Left lung (tissue), 10 donors: ENCODE data around the gene C16orf92. TPM values are rescaled to one million over a fixed set of nuclear protein-coding genes. Genes with fewer than 3 reads are reported as not detected.

ENCODE experiments used
- ATAC-seq: fragments of 200-7000 bp; cut with Tn5 transposase; one replicate; pipeline ENCODE4 v1.9.1; 2020; ENCODE audit warnings: moderate library complexity
- DNase-seq, 4 donors: peaks; one replicate each; pipeline ENCODE4 v3.0.0-alpha.2; 2013 to 2020
- H3K27ac ChIP-seq, 2 donors: fragments of 200-600 bp; sonication (generic) in 1 of 2; one replicate each; pipeline versions ENCODE4 v1.5.0 to v1.8.0; 2020 to 2021
- H3K27me3 ChIP-seq, 2 donors: fragments of 200-600 bp; sonication (generic) in 1 of 2; one replicate each; pipeline versions ENCODE4 v1.5.0 to v1.8.0; 2020 to 2021
- H3K36me3 ChIP-seq, 2 donors: fragments of 200-600 bp; sonication (generic) in 1 of 2; one replicate each; pipeline versions ENCODE4 v1.5.0 to v1.8.0; 2020 to 2021
- H3K4me1 ChIP-seq, 2 donors: fragments of 200-600 bp; one replicate each; pipeline ENCODE4 v1.8.0; 2021
- H3K4me3 ChIP-seq, 2 donors: fragments of 200-600 bp; sonication (generic) in 1 of 2; one replicate each; pipeline versions ENCODE4 v1.5.0 to v1.8.0; 2020 to 2021; ENCODE audit warnings: mild to moderate bottlenecking in 1 of 2
- H3K9me3 ChIP-seq, 2 donors: fragments of 200-600 bp; sonication (generic) in 1 of 2; one replicate each; pipeline versions ENCODE4 v1.5.0 to v1.8.0; 2020 to 2021
- intact Hi-C, 2 donors: fragments of 100-400 bp; cut with DNase I; formaldehyde crosslinking; loops; one replicate each; pipeline versions ENCODE4 v1.11.2 to v1.14.2; 2022
- polyA plus RNA-seq, 6 donors: library from polyadenylated mRNA; unstranded; fragments of 120-200 nt; gene quantifications; one replicate each; pipeline ENCODE4 v1.2.1, GENCODE V29; 2013; ENCODE audit not compliant: insufficient read length in 6 of 6
- total RNA-seq, 2 donors: library from RNA; stranded (reverse); fragmentation: NEBNext Ultra II Directional; extraction: Animal tissue kit (Norgen Biotek cat#: 25700); gene quantifications; one replicate each; pipeline ENCODE4 v1.2.1, GENCODE V29; 2021
- TF ChIP-seq, protein P1 (sequence below), 2 donors: fragments of 200-600 bp; sonication (generic) in 1 of 2; IDR thresholded peaks; one replicate each; pipeline versions ENCODE4 v1.5.0 to v1.8.0; 2021; ENCODE audit warnings: antibody characterized with exemption in 2 of 2
- donor health status: DM: no; HTN: yes; CAD: no.
- donor health status: DM: no; HTN: no; CAD: no.

The C16orf92 gene
- total and polyA plus RNA-seq, 8 donors: not detected

DNA sequence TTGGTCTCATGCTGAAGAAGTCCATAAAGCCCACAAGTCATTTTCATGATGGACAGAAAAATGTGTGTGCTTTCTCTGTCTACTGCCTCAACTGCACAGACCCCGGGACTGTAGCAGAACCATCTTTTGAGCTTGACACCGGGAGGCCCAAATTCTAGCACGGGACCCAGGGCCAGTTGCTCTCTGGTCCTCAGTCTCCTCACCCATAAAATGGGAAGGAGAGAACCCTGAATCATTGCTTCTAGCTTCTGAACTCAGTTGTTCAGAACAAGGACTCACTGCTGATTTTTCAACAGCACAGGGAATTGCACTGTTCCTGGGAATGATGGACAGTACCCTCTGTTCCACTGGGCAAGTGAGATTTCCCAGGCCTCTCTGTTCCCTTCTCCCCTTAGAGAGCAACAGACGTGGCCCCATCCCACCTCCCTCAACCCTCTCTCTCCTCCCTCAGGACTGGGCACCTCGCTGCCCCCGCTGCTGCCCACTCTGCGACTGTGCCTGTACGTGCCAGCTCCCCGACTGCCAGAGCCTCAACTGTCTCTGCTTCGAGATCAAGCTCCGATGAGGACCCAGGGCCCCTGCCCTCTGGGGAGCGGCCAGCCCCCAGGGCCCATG lies 40.4 kb downstream of the C16orf92 start:
- Histone ChIP-seq H3K4me1 (peaks cover 26 to 41% of the 10 kb centered on the region in 2 donors), H3K36me3 (peaks cover 0 to 19% of the 10 kb centered on the region in 2 donors), H3K4me3 (peak overlapping the region; percentile 55 to 98), H3K27ac (peak overlapping the region; percentile 98 to 99), H3K9me3 (no peaks in the 10 kb centered on the region), H3K27me3 (no peaks in the 10 kb centered on the region)
- peak in 1 of 4 donors; percentile 15 for DNase-seq
- intact Hi-C loops: no loop called here
- ATAC-seq: no peak
- TF ChIP-seq, protein P1, sequence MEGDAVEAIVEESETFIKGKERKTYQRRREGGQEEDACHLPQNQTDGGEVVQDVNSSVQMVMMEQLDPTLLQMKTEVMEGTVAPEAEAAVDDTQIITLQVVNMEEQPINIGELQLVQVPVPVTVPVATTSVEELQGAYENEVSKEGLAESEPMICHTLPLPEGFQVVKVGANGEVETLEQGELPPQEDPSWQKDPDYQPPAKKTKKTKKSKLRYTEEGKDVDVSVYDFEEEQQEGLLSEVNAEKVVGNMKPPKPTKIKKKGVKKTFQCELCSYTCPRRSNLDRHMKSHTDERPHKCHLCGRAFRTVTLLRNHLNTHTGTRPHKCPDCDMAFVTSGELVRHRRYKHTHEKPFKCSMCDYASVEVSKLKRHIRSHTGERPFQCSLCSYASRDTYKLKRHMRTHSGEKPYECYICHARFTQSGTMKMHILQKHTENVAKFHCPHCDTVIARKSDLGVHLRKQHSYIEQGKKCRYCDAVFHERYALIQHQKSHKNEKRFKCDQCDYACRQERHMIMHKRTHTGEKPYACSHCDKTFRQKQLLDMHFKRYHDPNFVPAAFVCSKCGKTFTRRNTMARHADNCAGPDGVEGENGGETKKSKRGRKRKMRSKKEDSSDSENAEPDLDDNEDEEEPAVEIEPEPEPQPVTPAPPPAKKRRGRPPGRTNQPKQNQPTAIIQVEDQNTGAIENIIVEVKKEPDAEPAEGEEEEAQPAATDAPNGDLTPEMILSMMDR (IDR thresholded peaks at IDR 0.05): no peak

DNA sequence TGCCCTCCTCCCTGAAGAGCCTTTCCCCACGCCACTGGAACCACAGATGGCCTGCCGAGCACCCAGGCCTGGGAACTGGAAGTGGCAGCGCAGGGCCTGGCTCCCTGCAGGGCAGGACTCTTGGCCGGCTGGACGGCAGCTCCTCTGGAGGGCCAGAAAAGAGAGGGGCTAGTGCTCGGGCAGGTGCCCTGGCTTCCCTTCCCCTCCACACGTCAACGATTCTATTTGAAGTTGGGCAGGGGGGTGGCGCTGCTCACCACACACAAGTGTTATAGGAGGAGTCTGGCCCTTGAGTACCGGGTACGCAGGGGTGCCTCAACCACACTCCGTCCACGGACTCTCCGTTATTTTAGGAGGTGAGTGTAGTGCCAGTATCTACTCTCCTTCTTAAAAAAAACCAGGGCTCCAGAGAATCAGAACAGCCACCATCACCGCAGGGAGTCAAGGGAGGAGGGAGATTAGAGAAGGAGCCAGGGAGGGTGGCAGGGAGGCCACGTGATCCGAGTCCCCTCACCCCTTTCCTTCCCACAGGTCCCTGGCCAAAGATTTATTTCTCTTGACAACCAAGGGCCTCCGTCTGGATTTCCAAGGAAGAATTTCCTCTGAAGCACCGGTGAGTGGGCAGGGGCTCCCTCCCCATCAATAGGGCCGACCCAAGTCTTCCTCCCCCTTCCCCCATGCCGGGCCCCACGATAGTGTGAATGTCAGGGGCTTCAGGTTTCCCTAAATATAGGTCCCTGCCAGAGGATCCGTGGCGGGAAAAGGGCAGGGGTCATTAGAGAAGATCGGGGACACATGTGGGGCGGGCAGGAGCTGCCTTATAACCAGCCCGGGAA lies 41.1 kb downstream of the C16orf92 start:
- Histone ChIP-seq H3K27me3 (no peaks in the 10 kb centered on the region), H3K36me3 (peaks cover 0 to 26% of the 10 kb centered on the region in 2 donors), H3K4me3 (peak overlapping the region; percentile 55 to 98), H3K27ac (peak overlapping the region; percentile 98 to 99), H3K9me3 (no peaks in the 10 kb centered on the region), H3K4me1 (peaks cover 26 to 49% of the 10 kb centered on the region in 2 donors)
- DNase-seq (peak in 3 of 4 donors; percentile 80 to 88 (median 87)), ATAC-seq (peak; percentile 58)
- TF ChIP-seq, protein P1 (IDR thresholded peaks at IDR 0.05): peak in 1 of 2 donors; percentile 15
- intact Hi-C loops: no loop called here

DNA sequence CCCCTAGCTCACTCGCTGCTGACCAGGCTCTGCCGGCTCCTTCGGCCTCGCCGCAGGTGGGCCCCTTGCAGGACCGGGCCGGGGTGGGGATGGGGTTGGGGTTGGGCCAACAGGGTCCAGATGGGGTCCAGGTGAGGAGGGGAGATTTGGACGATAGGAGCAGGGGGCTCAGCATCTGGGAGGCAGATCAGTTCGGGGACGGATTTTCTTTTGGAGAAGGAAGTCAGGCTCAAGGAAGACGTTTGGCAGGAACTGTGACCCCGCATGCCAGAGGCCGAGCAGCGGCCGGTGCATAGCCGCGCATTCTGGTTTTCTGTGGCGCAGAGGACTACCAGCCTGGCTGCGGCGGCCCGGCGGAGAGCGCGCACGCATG lies 41.7 kb downstream of the C16orf92 start:
- peaks cover 0 to 32% of the 10 kb centered on the region in 2 donors for H3K36me3 ChIP-seq
- no peak for DNase-seq
- H3K27me3 ChIP-seq: no peaks in the 10 kb centered on the region
- peak overlapping the region; percentile 55 to 98 for H3K4me3 ChIP-seq
- ATAC-seq: peak; percentile 2
- peak overlapping the region; percentile 98 to 99 for H3K27ac ChIP-seq
- H3K4me1 ChIP-seq: peaks cover 28 to 55% of the 10 kb centered on the region in 2 donors
- no peaks in the 10 kb centered on the region for H3K9me3 ChIP-seq
- TF ChIP-seq, protein P1 (IDR thresholded peaks at IDR 0.05): no peak
- intact Hi-C loops: no loop called here

DNA sequence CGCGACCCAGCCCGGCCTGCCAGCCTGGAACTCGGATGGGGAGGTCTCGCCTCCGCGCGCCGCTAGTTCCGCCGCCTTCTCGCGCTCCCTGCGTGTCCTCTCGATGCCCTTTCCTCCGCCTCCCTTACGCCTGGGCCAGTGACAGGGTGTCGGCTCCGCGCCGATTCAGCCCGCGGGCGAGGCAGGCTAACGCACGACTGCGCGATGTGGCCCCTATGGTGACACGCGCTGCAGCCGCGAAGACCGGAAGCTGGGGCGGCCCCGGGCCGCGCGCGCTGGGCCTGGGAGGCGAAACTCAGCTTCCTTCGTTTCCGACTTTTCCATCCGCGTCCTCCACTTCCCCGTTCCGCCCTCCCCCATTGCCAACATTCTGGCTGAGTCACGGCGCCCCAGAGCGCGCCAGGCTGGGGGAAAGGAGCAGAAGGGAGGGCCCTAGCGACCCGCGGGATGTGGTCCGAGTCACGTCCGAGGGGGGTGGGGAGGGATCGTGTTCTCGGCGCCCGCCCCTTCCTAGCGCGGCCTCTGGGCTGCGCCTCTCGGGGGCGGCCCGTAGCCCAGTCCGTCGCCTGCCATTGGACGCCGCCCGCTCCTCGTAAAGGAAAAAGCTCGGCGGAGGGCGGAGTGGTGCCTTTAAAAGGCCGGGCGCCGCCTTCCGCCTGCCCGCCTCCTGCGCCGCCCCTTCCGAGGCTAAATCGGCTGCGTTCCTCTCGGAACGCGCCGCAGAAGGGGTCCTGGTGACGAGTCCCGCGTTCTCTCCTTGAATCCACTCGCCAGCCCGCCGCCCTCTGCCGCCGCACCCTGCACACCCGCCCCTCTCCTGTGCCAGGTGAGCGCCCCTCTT lies 42.3 kb downstream of the C16orf92 start, which contains the start of gene ALDOA:
Gene ALDOA (plus strand): TSS at position 659 of the 841 bp plus-strand sequence. CDS start 1,138 bp downstream, outside the sequence.
- intact Hi-C loops: no loop called here
- ATAC-seq (peak; percentile 90), DNase-seq (peak; percentile 98 to 99 (median 98))
- no peaks in the 10 kb centered on the region for H3K27me3 ChIP-seq
- TF ChIP-seq, protein P1 (IDR thresholded peaks at IDR 0.05): peak in 1 of 2 donors; percentile 23
- no peaks in the 10 kb centered on the region for H3K9me3 ChIP-seq
- H3K4me3 ChIP-seq: peak within 1 kb of the TSS; percentile 55 to 98
- H3K36me3 ChIP-seq: peaks cover 0 to 38% of the 10 kb centered on the region in 2 donors
- H3K4me1 ChIP-seq: peaks cover 30 to 61% of the 10 kb centered on the region in 2 donors
- peak within 1 kb of the TSS; percentile 98 to 99 for H3K27ac ChIP-seq
